ENCODE measurements around the gene KLHL3. TPM values are rescaled to one million over a fixed set of nuclear protein-coding genes. Genes with fewer than 3 reads are reported as not detected.
A peak's percentile ranks its signal among the peaks of the same experiment; 100 is the strongest.

Gene KLHL3
- total and polyA plus RNA-seq, 4 donors: 1.0 to 14.2 (median 4.4) TPM

DNA sequence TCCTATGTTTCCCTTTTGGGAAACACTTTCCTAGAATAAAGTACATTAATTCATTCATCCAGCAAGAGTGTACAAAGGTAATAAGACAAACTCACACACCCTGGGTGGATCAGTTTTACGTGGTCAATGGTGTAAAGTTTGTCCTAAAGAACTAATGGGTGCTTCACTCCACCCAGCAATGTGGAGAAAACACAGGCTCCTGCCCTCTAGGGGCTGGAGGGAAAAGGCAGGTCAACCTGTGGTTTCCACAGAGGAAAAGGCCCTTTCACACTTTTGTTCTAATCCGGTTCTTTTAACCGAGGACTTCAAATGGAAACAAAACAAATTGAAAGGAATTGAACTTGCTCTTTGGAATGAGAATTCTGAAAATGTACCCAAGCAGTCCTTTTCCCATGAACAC lies 155.9 kb downstream of the KLHL3 start:
- DNase-seq (no peak), ATAC-seq (ENCODE audit: insufficient read depth, low FRiP score) (no peak)
- no peak overlapping the region for H3K27ac ChIP-seq (ENCODE audit: low read depth in 1 of 2, low read length in 1 of 2)
- peaks cover 0 to 3% (median 0%) of the 10 kb centered on the region in 3 donors for H3K27me3 ChIP-seq (ENCODE audit: control insufficient read depth in 3 of 3, insufficient read depth in 3 of 3, low read length in 2 of 3)
- no peak overlapping the region for H3K4me3 ChIP-seq
- no peaks in the 10 kb centered on the region for H3K36me3 ChIP-seq (ENCODE audit: control insufficient read depth in 4 of 4, insufficient read depth in 4 of 4, low read length in 4 of 4)
- H3K4me1 ChIP-seq (ENCODE audit: control insufficient read depth in 5 of 5, insufficient read depth in 5 of 5, low read length in 5 of 5): no peaks in the 10 kb centered on the region
- TF ChIP-seq, protein P1, sequence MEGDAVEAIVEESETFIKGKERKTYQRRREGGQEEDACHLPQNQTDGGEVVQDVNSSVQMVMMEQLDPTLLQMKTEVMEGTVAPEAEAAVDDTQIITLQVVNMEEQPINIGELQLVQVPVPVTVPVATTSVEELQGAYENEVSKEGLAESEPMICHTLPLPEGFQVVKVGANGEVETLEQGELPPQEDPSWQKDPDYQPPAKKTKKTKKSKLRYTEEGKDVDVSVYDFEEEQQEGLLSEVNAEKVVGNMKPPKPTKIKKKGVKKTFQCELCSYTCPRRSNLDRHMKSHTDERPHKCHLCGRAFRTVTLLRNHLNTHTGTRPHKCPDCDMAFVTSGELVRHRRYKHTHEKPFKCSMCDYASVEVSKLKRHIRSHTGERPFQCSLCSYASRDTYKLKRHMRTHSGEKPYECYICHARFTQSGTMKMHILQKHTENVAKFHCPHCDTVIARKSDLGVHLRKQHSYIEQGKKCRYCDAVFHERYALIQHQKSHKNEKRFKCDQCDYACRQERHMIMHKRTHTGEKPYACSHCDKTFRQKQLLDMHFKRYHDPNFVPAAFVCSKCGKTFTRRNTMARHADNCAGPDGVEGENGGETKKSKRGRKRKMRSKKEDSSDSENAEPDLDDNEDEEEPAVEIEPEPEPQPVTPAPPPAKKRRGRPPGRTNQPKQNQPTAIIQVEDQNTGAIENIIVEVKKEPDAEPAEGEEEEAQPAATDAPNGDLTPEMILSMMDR (IDR thresholded peaks at IDR 0.05; ENCODE audit: control extremely low read depth, extremely low read depth): no peak
- H3K9ac ChIP-seq (ENCODE audit: insufficient read depth in 1 of 2, low read length in 2 of 2): no peak overlapping the region
- WGBS, 2 donors: 50 to 57% methylated on average over 3 of the region's 3 CpGs
- H3K9me3 ChIP-seq (ENCODE audit: control insufficient read depth in 4 of 4, insufficient read depth in 3 of 4, low read length in 3 of 4): no peaks in the 10 kb centered on the region

DNA sequence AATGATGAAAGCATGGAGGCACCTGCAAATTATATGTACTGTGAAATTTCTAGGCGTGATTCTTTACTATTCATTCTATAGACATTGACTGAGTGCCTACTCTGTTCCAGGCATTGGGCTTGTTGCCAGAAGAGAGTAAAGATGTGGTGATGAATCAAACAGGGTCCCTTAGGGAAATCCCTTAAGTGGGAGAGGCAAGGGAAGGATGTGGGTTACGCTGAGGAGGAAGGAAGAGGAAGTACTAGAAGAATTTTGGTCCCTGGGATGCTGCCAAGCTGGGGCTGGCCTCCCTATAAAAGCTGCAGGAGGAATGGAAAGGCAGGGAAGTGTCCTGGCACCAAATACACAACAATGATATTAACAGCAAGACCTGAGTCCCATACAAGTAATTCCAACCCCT lies 160.0 kb downstream of the KLHL3 start:
- ATAC-seq (ENCODE audit: insufficient read depth, low FRiP score) (no peak), DNase-seq (peak in 1 of 3 donors; percentile 10)
- no peaks in the 10 kb centered on the region for H3K4me1 ChIP-seq (ENCODE audit: control insufficient read depth in 5 of 5, insufficient read depth in 5 of 5, low read length in 5 of 5)
- H3K9ac ChIP-seq (ENCODE audit: insufficient read depth in 1 of 2, low read length in 2 of 2): no peak overlapping the region
- H3K9me3 ChIP-seq (ENCODE audit: control insufficient read depth in 4 of 4, insufficient read depth in 3 of 4, low read length in 3 of 4): peaks cover 0 to 5% (median 0%) of the 10 kb centered on the region in 4 donors
- no peak overlapping the region for H3K4me3 ChIP-seq
- no peaks in the 10 kb centered on the region for H3K36me3 ChIP-seq (ENCODE audit: control insufficient read depth in 4 of 4, insufficient read depth in 4 of 4, low read length in 4 of 4)
- WGBS, 2 donors: 20 to 29% methylated on average over 2 of the region's 2 CpGs
- TF ChIP-seq, protein P1 (IDR thresholded peaks at IDR 0.05; ENCODE audit: control extremely low read depth, extremely low read depth): no peak
- no peak overlapping the region for H3K27ac ChIP-seq (ENCODE audit: low read depth in 1 of 2, low read length in 1 of 2)
- peaks cover 0 to 5% (median 0%) of the 10 kb centered on the region in 3 donors for H3K27me3 ChIP-seq (ENCODE audit: control insufficient read depth in 3 of 3, insufficient read depth in 3 of 3, low read length in 2 of 3)

DNA sequence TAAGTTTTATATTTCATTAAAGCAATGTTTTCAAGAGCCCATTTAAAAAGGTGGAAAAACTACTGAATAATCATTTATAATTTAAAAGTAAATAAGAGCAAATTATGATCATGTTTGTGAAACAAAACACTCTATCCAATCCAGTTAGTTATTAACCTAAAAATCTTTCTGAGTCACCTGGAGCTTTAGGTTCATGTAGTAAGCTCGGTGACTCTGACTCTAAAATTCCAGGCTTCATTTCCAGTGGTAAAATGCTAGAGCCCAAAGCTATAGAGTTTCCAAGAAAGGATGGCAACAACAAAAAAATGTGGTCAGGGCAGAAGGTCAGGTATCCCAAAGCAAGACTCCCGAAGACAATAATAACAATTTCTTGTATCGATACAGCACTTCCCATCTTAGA lies 160.7 kb downstream of the KLHL3 start:
- Histone ChIP-seq H3K27ac (ENCODE audit: low read depth in 1 of 2, low read length in 1 of 2) (no peak overlapping the region), H3K27me3 (ENCODE audit: control insufficient read depth in 3 of 3, insufficient read depth in 3 of 3, low read length in 2 of 3) (peaks cover 0 to 5% (median 0%) of the 10 kb centered on the region in 3 donors), H3K9me3 (ENCODE audit: control insufficient read depth in 4 of 4, insufficient read depth in 3 of 4, low read length in 3 of 4) (peaks cover 0 to 5% (median 0%) of the 10 kb centered on the region in 4 donors), H3K9ac (ENCODE audit: insufficient read depth in 1 of 2, low read length in 2 of 2) (no peak overlapping the region), H3K36me3 (ENCODE audit: control insufficient read depth in 4 of 4, insufficient read depth in 4 of 4, low read length in 4 of 4) (no peaks in the 10 kb centered on the region), H3K4me3 (no peak overlapping the region), H3K4me1 (ENCODE audit: control insufficient read depth in 5 of 5, insufficient read depth in 5 of 5, low read length in 5 of 5) (no peaks in the 10 kb centered on the region)
- ATAC-seq (ENCODE audit: insufficient read depth, low FRiP score): no peak
- DNase-seq: no peak
- TF ChIP-seq, protein P1 (IDR thresholded peaks at IDR 0.05; ENCODE audit: control extremely low read depth, extremely low read depth): no peak
- 85 to 91% methylated on average over 3 of the region's 3 CpGs for WGBS, 2 donors

DNA sequence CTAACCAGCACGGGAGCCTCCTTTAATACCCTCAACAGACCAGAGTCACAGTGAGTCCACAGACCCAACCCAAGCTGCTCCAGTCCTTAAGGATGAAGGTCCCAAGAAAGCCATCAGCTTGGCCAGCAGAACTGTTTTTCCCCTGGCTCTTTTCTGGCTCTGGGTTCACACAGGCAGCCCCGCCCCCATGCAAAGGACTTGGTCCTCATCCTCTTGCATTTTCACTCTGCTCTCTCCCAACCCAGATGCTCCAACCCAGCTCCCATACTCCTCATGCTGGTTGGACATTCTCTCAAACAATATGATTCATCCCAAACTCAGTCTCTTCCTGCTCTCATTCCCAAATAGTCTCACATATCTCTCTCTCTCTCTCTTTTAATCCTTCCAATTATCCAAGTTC lies 162.5 kb downstream of the KLHL3 start:
- H3K4me1 ChIP-seq (ENCODE audit: control insufficient read depth in 5 of 5, insufficient read depth in 5 of 5, low read length in 5 of 5): no peaks in the 10 kb centered on the region
- H3K9ac ChIP-seq (ENCODE audit: insufficient read depth in 1 of 2, low read length in 2 of 2): no peak overlapping the region
- ATAC-seq (ENCODE audit: insufficient read depth, low FRiP score) (no peak), DNase-seq (no peak)
- H3K36me3 ChIP-seq (ENCODE audit: control insufficient read depth in 4 of 4, insufficient read depth in 4 of 4, low read length in 4 of 4): no peaks in the 10 kb centered on the region
- no peak overlapping the region for H3K27ac ChIP-seq (ENCODE audit: low read depth in 1 of 2, low read length in 1 of 2)
- peaks cover 0 to 5% (median 0%) of the 10 kb centered on the region in 3 donors for H3K27me3 ChIP-seq (ENCODE audit: control insufficient read depth in 3 of 3, insufficient read depth in 3 of 3, low read length in 2 of 3)
- 79 to 85% methylated on average over 2 of the region's 2 CpGs for WGBS, 2 donors
- no peak overlapping the region for H3K4me3 ChIP-seq
- TF ChIP-seq, protein P1 (IDR thresholded peaks at IDR 0.05; ENCODE audit: control extremely low read depth, extremely low read depth): no peak
- peaks cover 0 to 7% (median 0%) of the 10 kb centered on the region in 4 donors for H3K9me3 ChIP-seq (ENCODE audit: control insufficient read depth in 4 of 4, insufficient read depth in 3 of 4, low read length in 3 of 4)

All from lung (tissue), 12 donors.